ENCODE results near the gene MRS2. TPM values are rescaled to one million over a fixed set of nuclear protein-coding genes. Genes with fewer than 3 reads are reported as not detected.
"Not testable (repeated sequence)": the region's sequence is repeated elsewhere in the genome, so short reads cannot be mapped to it uniquely, and the experiment has no call there.

The MRS2 gene
- total RNA-seq, 1 donor from 2014 or later: 15.2 TPM

GRCh38 chr6:24391208-24391607 lies 11.5 kb upstream of the MRS2 start:
- ATAC-seq: no peak

- ATAC-seq: no peak
Measured at GRCh38 chr6:24391756-24392405, 10.9 kb upstream of the MRS2 start.

DNA sequence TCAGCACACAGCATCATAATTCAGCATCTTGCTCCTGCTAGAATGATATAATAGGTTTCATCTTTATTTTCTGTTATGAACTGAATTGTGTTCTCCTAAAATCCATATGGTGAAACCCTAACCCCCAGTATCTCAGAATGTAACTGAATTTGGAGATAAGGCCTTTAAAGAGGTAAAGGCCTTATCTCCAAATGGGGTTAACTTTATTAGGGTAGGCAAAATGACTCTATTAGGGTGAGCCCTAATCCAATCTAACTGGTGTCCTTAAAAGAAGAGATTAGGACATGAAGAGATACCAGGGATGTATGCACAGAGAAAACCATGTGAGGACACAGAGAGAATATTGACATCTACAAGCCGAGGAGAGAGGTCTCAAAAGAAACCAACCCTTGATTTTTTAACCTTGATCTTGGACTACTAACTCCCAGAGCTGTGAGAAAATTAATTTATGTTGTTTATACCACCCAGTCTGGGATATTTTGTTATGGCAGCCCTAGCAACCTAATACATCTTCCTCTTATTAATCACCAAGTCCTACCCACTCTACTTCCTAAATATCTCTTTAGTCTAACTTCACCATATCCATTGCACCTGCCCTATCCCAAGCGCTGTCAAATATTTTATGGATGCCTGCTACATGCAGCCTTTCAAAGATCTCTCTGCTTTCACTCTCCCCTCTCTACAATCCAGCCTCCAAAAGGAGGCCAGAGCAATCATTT lies 8.5 kb upstream of the MRS2 start:
- no peak for ATAC-seq

- no peak for ATAC-seq
Measured at GRCh38 chr6:24394780-24395437, 7.8 kb upstream of the MRS2 start.

DNA sequence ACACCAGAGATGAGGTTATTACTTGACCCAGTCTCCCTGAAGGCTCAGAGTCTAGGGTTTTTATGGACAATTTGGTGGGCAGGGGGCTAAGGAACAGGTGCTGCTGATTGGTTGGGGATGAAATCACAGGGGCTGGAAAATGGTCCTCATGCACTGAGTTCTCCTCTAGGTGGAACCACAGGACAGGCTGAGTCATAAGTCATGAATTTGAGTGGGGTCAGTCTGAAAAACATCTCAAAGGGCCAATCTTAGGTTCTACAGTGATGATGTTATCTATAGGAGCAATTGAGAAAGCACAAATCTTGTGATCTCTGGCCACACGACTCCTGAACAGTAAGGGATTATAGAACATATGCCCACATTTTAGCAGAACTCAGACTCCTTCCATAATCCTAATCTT lies 5.9 kb upstream of the MRS2 start:
- no peak for ATAC-seq

DNA sequence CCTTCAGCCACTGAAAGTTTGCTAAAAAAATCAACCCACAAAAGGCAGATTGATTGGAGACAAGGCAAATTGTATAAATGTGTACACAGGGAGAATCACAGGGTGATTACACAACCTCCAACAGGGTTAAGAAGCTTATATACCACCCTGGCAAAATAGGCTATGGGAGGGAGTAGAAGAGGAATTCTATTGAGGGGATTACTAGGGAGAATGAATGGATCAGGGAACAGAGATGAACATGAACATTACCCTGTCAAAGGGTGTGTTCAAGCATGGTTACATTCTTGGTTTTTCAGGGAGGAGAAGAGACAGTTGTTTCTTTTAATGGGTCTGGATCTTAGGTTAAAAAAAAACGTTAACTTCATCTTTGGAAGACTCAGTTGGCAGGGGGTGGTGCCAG lies 5.1 kb upstream of the MRS2 start:
- no peak for ATAC-seq

DNA sequence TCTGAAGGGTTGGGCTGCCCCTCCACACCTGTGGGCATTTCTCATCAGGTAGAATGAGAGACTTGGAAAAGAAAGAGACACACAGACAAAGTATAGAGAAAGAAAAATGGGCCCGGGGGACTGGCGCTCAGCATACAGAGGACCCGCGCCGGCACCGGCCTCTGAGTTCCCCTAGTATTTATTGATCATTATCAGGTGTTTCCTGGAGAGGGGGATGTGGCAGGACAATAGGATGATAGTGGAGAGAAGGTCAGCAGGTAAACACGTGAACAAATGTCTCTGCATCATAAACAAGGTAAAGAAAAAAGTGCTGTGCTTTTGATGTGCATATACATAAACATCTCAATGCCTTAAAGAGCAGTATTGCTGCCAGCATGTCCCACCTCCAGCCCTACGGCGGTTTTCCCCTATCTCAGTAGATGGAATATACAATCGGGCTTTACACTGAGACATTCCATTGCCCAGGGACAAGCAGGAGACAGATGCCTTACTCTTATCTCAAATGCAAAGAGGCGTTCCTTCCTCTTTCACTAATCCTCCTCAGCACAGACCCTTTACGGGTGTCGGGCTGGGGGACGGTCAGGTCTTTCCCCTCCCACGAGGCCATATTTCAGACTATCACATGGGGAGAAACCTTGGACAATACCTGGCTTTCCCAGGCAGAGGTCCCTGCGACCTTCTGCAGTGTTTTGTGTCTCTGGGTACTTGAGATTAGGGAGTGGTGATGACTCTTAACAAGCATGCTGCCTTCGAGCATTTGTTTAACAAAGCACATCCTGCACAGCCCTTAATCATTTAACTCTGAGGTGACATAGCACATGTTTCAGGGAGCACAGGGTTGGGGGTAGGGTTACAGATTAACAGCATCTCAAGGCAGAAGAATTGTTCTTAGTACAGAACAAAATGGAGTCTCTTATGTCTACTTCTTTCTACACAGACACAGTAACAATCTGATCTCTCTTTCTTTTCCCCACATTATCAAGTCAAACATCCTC lies 2.4 kb upstream of the MRS2 start:
- not testable (repeated sequence) for ATAC-seq

- ATAC-seq: no peak
Measured at GRCh38 chr6:24401458-24401857, 1.3 kb upstream of the MRS2 start.

GRCh38 chr6:24403501-24403824 lies 727 bp downstream of the MRS2 start:
- ATAC-seq: no peak

DNA sequence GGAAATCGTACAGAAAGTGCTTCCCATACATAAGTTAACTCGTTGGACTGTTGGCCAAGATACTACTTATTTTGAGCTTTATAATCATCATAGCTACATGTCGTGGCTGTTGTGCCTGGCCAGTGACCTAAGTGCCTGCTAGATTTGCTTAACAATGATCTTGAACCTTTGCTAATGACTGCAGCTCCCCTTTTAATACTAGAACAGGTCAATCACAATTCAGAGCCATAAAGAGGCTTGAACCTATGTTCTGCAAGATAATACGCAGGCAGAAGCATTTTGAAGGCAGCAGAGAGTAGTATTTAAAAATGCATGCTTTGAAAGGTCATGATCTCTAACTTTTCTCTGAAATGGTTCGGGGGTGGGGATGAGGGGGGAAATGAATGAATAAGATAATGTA lies 2.5 kb downstream of the MRS2 start:
- no peak for ATAC-seq

DNA sequence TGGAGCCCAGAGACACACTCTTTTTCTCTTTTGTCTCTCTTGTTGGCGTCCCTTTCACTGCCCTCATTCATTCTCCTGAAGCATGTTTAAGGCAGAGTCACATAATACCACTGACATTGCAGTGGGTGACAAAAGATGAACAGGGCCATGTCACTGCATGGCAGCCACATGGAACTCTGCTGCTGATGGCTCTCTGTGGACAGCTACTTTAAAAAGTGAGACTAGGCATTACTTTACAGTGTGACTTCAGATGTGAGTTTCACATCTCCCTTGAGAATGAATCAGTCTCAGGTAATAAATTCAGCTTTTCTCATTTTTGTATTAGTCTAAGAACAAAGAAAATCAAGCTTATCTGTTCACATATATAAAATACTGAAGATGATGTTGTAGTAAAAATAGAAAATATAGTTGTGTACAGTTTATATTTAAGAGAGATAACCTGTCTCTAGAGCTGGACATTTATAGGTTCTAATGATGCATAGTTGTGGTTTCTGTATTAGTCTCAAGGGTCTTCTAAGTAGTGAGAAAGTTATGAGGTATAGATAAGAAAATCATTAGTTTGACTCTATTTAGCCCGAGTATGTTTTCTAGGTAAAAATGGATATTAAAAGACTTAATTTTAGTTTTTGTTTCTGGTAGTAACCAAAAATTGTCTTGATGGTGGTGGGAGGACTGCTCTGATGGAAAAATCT lies 6.1 kb downstream of the MRS2 start:
- ATAC-seq: no peak

GRCh38 chr6:24410622-24411021 lies 7.9 kb downstream of the MRS2 start:
- no peak for ATAC-seq

DNA sequence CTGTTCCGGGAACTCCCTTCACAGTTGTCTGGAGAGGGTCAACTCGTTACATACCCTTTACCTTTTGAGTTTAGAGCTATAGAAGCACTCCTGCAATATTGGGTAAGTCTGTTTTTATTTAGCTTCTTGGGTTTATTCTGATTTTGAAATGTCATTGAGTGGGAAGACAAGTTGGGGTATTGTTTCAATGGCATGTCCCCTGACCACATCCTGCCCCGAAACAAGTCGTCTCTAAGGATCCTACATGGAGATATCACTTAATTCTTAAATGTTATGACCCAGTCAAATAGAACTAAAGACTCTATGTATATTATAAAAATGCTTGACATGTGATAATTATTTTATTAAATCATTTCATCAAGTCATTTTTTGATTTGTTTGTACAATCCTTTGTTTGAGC lies 9.6 kb downstream of the MRS2 start:
- ATAC-seq: no peak

DNA sequence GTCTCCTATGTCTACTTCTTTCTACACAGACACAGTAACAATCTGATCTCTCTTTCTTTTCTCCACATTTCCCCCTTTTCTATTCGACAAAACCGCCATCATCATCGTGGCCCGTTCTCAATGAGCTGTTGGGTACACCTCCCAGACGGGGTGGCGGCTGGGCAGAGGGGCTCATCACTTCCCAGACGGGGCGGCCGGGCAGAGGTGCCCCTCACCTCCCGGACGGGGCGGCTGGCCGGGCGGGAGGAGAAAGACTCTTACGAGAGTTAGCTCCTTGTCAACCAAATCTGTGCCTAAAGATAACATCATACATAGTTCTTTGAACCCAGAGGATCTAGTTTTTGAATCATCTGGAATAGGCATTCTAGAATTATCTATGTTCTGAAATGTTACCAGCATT lies 11.8 kb downstream of the MRS2 start:
- ATAC-seq: not testable (repeated sequence)

- ATAC-seq: no peak
Measured at GRCh38 chr6:24415753-24416152, 13.0 kb downstream of the MRS2 start.

DNA sequence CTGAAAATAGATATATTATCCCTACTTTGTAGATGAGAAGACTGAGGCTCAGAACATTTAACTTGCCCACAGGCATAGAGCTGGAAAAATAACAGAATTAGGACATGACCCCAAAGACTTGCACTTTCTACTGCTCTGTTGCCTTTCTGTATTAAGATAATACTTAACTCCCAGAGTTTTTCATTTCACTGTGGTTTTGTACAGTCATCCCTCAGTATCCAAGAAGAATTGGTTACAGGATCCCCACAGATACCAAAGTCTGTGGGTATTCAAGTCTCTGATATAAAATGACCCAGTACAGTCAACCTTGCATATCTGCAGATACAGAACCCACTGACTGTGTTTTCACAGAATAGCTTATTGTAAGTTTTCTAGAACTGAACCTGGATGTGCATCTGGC lies 16.8 kb downstream of the MRS2 start:
- no peak for ATAC-seq

- no peak for ATAC-seq
Measured at GRCh38 chr6:24425091-24425490, 22.4 kb downstream of the MRS2 start.

DNA sequence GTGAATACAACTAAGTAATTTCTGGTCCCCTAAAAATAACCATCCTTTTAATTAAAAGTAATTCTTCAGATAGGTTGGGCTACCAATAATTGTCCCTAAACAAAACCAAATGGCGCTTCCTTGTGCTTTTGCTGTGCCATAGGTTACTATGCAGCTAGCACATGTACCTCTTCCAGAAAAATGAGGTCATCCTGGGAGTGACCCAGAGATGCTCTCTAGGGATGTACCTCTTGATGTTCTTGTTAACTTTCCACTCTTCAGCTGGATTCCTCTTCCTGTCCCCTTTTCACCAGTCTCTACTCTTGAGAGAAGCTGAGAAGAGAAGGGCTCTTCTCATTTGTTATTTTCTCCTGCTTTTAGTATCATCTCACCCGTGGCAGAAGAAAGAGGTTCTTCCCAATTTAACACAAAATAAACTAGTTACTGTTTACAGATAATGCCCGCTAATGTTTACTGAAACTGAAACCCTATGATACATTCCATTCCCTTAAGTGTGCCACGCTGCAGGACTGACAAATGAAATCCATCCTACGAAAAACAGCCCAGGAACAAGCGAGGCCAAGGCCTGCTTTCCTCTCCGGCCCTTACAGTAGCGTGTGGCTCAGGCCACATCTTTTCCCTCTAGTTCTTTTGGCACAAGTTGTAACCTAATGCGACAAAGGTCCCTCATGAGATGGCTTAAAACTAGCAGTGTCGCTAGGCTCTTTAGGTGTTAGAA lies 24.2 kb downstream of the MRS2 start:
- ATAC-seq: no peak

DNA sequence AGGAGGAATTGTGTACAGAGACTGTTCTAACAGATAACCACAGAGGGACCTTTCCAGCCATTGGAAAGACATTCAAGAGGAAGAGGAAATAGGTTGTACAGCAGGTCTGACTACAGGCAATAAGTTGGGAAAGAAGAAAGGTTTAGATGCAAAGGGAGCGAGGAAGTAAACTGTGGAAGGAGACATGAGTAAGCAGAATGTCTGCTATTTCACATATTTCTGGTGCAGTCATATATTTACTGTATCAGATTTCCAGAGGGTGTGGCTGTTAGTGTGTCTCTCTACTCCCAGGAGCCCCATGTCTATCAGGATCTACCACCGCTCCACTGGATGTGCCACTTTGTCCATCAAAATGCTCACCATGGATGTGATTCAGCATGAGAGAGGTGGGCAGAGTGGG lies 25.9 kb downstream of the MRS2 start:
- ATAC-seq: peak; percentile 77

- ATAC-seq: no peak
Measured at GRCh38 chr6:24429146-24429545, 26.4 kb downstream of the MRS2 start.

DNA sequence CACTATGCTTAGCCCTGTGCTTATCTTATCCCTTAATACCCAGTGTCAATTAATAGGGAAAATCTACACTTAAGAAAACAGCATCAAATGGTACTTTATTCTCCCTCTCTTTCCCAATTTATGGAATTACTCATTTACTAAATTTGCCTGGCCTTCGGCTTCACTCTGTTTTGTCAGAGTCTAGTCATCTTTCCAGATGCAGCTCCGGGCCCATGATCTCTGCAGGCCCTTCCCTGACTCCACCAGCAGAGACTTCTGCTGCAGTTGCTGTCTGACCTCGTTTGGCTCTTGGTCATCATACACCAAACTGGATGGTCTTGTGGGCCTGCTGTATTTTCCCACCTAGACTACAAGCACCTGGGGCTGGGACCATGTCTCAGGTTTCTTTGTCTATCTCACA lies 27.4 kb downstream of the MRS2 start:
- ATAC-seq: no peak

DNA sequence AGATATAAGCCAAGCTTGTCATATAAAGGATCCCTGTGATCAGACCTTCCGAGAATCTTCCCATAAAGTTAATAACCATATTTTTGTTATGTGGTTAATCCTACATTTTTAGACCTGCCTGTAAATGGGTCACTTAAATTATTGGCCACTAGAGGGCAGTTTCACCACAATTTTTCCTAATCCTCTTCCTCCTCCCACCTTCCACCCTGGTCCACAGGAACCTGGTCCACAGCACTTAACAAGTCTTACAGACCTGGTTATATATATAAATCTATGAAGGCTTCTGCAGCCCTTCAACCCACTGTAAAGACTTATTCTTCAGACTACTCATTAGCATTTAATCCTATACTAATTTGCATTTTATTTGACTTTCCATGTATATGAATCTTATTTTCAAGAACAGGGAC lies 28.3 kb downstream of the MRS2 start:
- peak; percentile 59 for ATAC-seq
